Measurements from ENCODE around the gene NCBP3. TPM values are rescaled to one million over a fixed set of nuclear protein-coding genes. Genes with fewer than 3 reads are reported as not detected.
A peak's percentile ranks its signal among the peaks of the same experiment; 100 is the strongest.

Gene NCBP3
- total RNA-seq, 2 experiments from 2014 or later: 25.0 to 29.5 TPM

DNA sequence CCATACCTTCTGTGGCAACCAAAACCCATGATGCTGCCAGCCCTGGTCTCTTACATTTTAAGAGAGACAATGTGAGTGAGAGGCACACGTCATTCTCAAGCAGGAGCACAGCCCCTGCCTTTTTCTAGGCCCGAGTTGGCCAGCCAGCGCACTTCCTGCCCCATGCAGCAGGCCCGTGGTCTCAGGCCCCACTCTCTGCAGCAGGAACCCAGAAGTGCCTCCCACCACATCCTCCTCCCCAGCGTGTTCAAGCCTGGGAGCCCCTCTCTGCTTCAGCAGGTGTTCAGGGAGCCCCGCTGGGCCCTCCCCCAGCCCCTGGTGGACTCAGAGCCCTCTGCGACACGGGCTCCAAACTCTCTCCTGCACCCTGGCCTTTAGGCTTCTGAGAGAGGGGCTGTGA lies 75.6 kb downstream of the NCBP3 start:
- peaks cover 0 to 4% of the 10 kb centered on the region in 2 experiments for H3K9me3 ChIP-seq (ENCODE audit: control insufficient read depth in 1 of 2, insufficient read depth in 1 of 2, low read length in 2 of 2)
- Mint-ChIP-seq H3K4me3 (no peak overlapping the region), H3K36me3 (ENCODE audit: low read depth) (no peaks in the 10 kb centered on the region), H3K27ac (peak overlapping the region; percentile 47), H3K27me3 (no peaks in the 10 kb centered on the region), H3K4me1 (ENCODE audit: low read depth) (peaks cover 61% of the 10 kb centered on the region), H3K9me3 (peaks cover 2% of the 10 kb centered on the region)
- intact Hi-C loops (cut with DNase I, micrococcal nuclease): no loop called here
- H3K4me1 ChIP-seq (ENCODE audit: insufficient read depth, low read length): peaks cover 54% of the 10 kb centered on the region
- peak; percentile 33 for ATAC-seq (ENCODE audit: poor library complexity)
- no peaks in the 10 kb centered on the region for H3K27me3 ChIP-seq (ENCODE audit: control insufficient read depth in 1 of 2, insufficient read depth in 2 of 2, low read length in 2 of 2)
- H3K4me3 ChIP-seq (ENCODE audit: low read length): no peak overlapping the region
- ChIA-PET CTCF (interaction anchor here (1.2 kb wide), 1 partner anchor 33 kb away, joined by 4 read pairs; no protein-coding TSS in a partner anchor), POLR2A (interaction anchor here (0.7 kb wide), 1 partner anchor 75 kb away, joined by 3 read pairs; no protein-coding TSS in a partner anchor)
- no peak overlapping the region for H3K27ac ChIP-seq (ENCODE audit: low read depth in 1 of 2, low read length in 2 of 2)
- TF ChIP-seq, protein P1, sequence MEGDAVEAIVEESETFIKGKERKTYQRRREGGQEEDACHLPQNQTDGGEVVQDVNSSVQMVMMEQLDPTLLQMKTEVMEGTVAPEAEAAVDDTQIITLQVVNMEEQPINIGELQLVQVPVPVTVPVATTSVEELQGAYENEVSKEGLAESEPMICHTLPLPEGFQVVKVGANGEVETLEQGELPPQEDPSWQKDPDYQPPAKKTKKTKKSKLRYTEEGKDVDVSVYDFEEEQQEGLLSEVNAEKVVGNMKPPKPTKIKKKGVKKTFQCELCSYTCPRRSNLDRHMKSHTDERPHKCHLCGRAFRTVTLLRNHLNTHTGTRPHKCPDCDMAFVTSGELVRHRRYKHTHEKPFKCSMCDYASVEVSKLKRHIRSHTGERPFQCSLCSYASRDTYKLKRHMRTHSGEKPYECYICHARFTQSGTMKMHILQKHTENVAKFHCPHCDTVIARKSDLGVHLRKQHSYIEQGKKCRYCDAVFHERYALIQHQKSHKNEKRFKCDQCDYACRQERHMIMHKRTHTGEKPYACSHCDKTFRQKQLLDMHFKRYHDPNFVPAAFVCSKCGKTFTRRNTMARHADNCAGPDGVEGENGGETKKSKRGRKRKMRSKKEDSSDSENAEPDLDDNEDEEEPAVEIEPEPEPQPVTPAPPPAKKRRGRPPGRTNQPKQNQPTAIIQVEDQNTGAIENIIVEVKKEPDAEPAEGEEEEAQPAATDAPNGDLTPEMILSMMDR (IDR thresholded peaks at IDR 0.05): no peak
- DNase-seq: peak in 6 of 14 experiments; percentile 21 to 78 (median 34)
- no peaks in the 10 kb centered on the region for H3K36me3 ChIP-seq (ENCODE audit: insufficient read depth, low read length)

DNA sequence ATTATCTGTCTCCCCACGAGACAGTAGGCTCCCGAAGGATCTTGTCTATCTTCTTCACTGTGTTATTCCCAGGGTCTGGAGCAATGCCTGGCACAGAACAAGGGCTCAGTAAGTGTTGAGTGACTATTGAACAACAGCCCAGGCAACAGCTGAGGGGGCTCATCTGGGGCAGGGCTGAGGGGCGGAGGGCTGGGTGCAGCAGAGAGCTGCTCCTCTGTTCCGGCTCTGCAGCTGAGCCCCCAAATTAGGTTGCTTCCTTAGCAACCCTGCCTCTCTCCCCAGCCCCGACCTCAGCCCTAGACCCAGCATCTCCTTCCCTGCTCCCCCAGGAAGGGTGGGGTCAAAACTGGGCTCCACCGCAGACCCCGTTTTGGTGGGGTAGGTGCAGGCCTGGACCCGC lies 77.3 kb downstream of the NCBP3 start:
- peaks cover 0 to 4% of the 10 kb centered on the region in 2 experiments for H3K9me3 ChIP-seq (ENCODE audit: control insufficient read depth in 1 of 2, insufficient read depth in 1 of 2, low read length in 2 of 2)
- CTCF ChIA-PET: no interaction called here
- no peak overlapping the region for H3K27ac ChIP-seq (ENCODE audit: low read depth in 1 of 2, low read length in 2 of 2)
- intact Hi-C loops (cut with DNase I, micrococcal nuclease): no loop called here
- POLR2A ChIA-PET: no interaction called here
- H3K4me1 ChIP-seq (ENCODE audit: insufficient read depth, low read length): peaks cover 70% of the 10 kb centered on the region
- H3K27me3 ChIP-seq (ENCODE audit: control insufficient read depth in 1 of 2, insufficient read depth in 2 of 2, low read length in 2 of 2): no peaks in the 10 kb centered on the region
- no peaks in the 10 kb centered on the region for H3K36me3 ChIP-seq (ENCODE audit: insufficient read depth, low read length)
- H3K27ac Mint-ChIP-seq: peak overlapping the region; percentile 54
- no peaks in the 10 kb centered on the region for H3K36me3 Mint-ChIP-seq (ENCODE audit: low read depth)
- ATAC-seq (ENCODE audit: poor library complexity) (no peak), DNase-seq (no peak)
- no peaks in the 10 kb centered on the region for H3K27me3 Mint-ChIP-seq
- H3K4me3 ChIP-seq (ENCODE audit: low read length): no peak overlapping the region
- no peak overlapping the region for H3K4me3 Mint-ChIP-seq
- TF ChIP-seq, protein P1 (IDR thresholded peaks at IDR 0.05): no peak
- peaks cover 2% of the 10 kb centered on the region for H3K9me3 Mint-ChIP-seq
- peaks cover 70% of the 10 kb centered on the region for H3K4me1 Mint-ChIP-seq (ENCODE audit: low read depth)

DNA sequence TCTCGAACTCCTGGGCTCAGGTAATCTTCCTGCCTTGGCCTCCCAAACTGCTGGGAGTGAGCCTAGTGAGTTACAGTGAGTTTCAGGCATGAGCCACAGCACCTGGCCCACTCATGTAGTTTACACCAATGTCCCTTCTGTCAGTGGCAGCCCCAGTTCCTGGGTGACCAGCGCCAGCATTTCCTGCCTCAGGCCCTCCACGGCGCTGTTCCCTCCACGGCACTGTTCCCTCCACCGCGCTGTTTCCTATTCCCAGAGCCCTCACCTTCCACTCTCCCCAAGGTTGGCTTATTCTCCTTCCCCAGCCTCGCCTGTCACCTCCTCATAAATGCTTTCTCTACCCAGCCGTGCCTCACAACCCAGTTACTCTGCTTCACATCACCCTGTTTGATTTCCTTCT lies 77.7 kb downstream of the NCBP3 start:
- intact Hi-C loops (cut with DNase I, micrococcal nuclease): no loop called here
- Histone ChIP-seq H3K27ac (ENCODE audit: low read depth in 1 of 2, low read length in 2 of 2) (no peak overlapping the region), H3K27me3 (ENCODE audit: control insufficient read depth in 1 of 2, insufficient read depth in 2 of 2, low read length in 2 of 2) (no peaks in the 10 kb centered on the region), H3K4me1 (ENCODE audit: insufficient read depth, low read length) (peaks cover 75% of the 10 kb centered on the region), H3K9me3 (ENCODE audit: control insufficient read depth in 1 of 2, insufficient read depth in 1 of 2, low read length in 2 of 2) (peaks cover 0 to 4% of the 10 kb centered on the region in 2 experiments), H3K4me3 (ENCODE audit: low read length) (no peak overlapping the region), H3K36me3 (ENCODE audit: insufficient read depth, low read length) (no peaks in the 10 kb centered on the region)
- peaks cover 74% of the 10 kb centered on the region for H3K4me1 Mint-ChIP-seq (ENCODE audit: low read depth)
- H3K27me3 Mint-ChIP-seq: no peaks in the 10 kb centered on the region
- peaks cover 2% of the 10 kb centered on the region for H3K9me3 Mint-ChIP-seq
- CTCF ChIA-PET: no interaction called here
- ATAC-seq (ENCODE audit: poor library complexity) (no peak), DNase-seq (no peak)
- peak overlapping the region; percentile 54 for H3K27ac Mint-ChIP-seq
- TF ChIP-seq, protein P1 (IDR thresholded peaks at IDR 0.05): no peak
- H3K36me3 Mint-ChIP-seq (ENCODE audit: low read depth): no peaks in the 10 kb centered on the region
- no peak overlapping the region for H3K4me3 Mint-ChIP-seq
- POLR2A ChIA-PET: no interaction called here

All from CD4-positive, alpha-beta T cell (primary cell).